LNCaP clone FGC (cell line): ENCODE measurements around the gene SBK3.

Source experiments
- DNase-seq: peaks from one replicate; pipeline ENCODE4 v3.0.0-alpha.2; 2011; ENCODE audit warnings: low read depth
- H3K4me3 ChIP-seq: 2 replicates; pipeline ENCODE4 v1.5.1; 2011; ENCODE audit warnings: mild to moderate bottlenecking, low read depth, low read length, control low read depth
- CTCF ChIP-seq: IDR thresholded peaks from 2 replicates; pipeline ENCODE4 v1.5.1; 2012; ENCODE audit warnings: mild to moderate bottlenecking; ENCODE audit not compliant: control insufficient read depth, insufficient read depth; ENCODE audit errors: extremely low read depth

SBK3 gene

GRCh38 chr19:55504981-55505380, 40.4 kb downstream of the SBK3 start:
- no peak overlapping the region for H3K4me3 ChIP-seq
- no peak for DNase-seq
- TF ChIP-seq CTCF = no peak

GRCh38 chr19:55504252-55504603, 41.1 kb downstream of the SBK3 start:
- DNase-seq = no peak
- no peak overlapping the region for H3K4me3 ChIP-seq
- no peak for TF ChIP-seq CTCF

- TF ChIP-seq CTCF = peak; percentile 98
- peak; percentile 74 for DNase-seq
- peak overlapping the region; percentile 35 for H3K4me3 ChIP-seq
Measured at GRCh38 chr19:55503502-55504251, 41.7 kb downstream of the SBK3 start.

- no peak overlapping the region for H3K4me3 ChIP-seq
- TF ChIP-seq CTCF = no peak
Measured at GRCh38 chr19:55503157-55503501, 42.2 kb downstream of the SBK3 start.

GRCh38 chr19:55502197-55502952, 43.0 kb downstream of the SBK3 start:
- H3K4me3 ChIP-seq = no peak overlapping the region
- no peak for DNase-seq
- TF ChIP-seq CTCF = no peak

More at GRCh38 chr19:55503157-55503501, 42.2 kb downstream of the SBK3 start:
- DNase-seq = no peak

GRCh38 chr19:55500368-55500952, 44.9 kb downstream of the SBK3 start:
- TF ChIP-seq CTCF = no peak
- no peak for DNase-seq
- H3K4me3 ChIP-seq = no peak overlapping the region
